ENCODE results near the gene MIF. TPM values are rescaled to one million over a fixed set of nuclear protein-coding genes. Genes with fewer than 3 reads are reported as not detected.
"Not testable (repeated sequence)": the region's sequence is repeated elsewhere in the genome, so short reads cannot be mapped to it uniquely, and the experiment has no call there.

The MIF gene
- polyA plus RNA-seq (ENCODE audit: insufficient read length in 10 of 10) = 100 to 1,000 TPM in 8 of 10 donors, 10 to 100 TPM in 2; 75.5 to 212 (median 130) TPM
- long read RNA-seq, donor 1, transcript MIF-202 (2 exons, 589 nt) = minor isoform, 10 of 277 reads
- long read RNA-seq, donor 1, transcript MIF-203 (2 exons, 435 nt) = minor isoform, 14 of 277 reads
- long read RNA-seq, donor 1, transcript MIF-201 (3 exons, 939 nt) = major isoform, 253 of 277 reads
- long read RNA-seq, donor 1, partial matches to known transcripts = 0 of 277 reads
- long read RNA-seq, donor 1, other reads (novel, unspliced or antisense) = 0 of 277 reads
- long read RNA-seq, donor 2, transcript MIF-203 (2 exons, 435 nt) = minor isoform, 19 of 186 reads
- long read RNA-seq, donor 2, transcript MIF-201 (3 exons, 939 nt) = major isoform, 162 of 186 reads
- long read RNA-seq, donor 2, transcript MIF-202 (2 exons, 589 nt) = minor isoform, 5 of 186 reads
- long read RNA-seq, donor 2, partial matches to known transcripts = 0 of 186 reads
- long read RNA-seq, donor 2, other reads (novel, unspliced or antisense) = 0 of 186 reads
- long read RNA-seq, donor 3 = 0 reads
- long read RNA-seq, donor 4, transcript MIF-202 (2 exons, 589 nt) = minor isoform, 7 of 195 reads
- long read RNA-seq, donor 4, transcript MIF-201 (3 exons, 939 nt) = major isoform, 180 of 195 reads
- long read RNA-seq, donor 4, transcript MIF-203 (2 exons, 435 nt) = minor isoform, 8 of 195 reads
- long read RNA-seq, donor 4, partial matches to known transcripts = 0 of 195 reads
- long read RNA-seq, donor 4, other reads (novel, unspliced or antisense) = 0 of 195 reads
- long read RNA-seq, donor 5, transcript MIF-203 (2 exons, 435 nt) = minor isoform, 30 of 468 reads
- long read RNA-seq, donor 5, transcript MIF-202 (2 exons, 589 nt) = minor isoform, 8 of 468 reads
- long read RNA-seq, donor 5, transcript MIF-201 (3 exons, 939 nt) = major isoform, 424 of 468 reads
- long read RNA-seq, donor 5, partial matches to known transcripts = 0 of 468 reads
- long read RNA-seq, donor 5, other reads (novel, unspliced or antisense) = 6 of 468 reads
- long read RNA-seq, donor 6, transcript MIF-201 (3 exons, 939 nt) = major isoform, 295 of 320 reads
- long read RNA-seq, donor 6, transcript MIF-203 (2 exons, 435 nt) = minor isoform, 22 of 320 reads
- long read RNA-seq, donor 6, partial matches to known transcripts = 0 of 320 reads
- long read RNA-seq, donor 6, other reads (novel, unspliced or antisense) = 0 of 320 reads
- long read RNA-seq, donor 7, transcript MIF-201 (3 exons, 939 nt) = major isoform, 191 of 208 reads
- long read RNA-seq, donor 7, transcript MIF-202 (2 exons, 589 nt) = minor isoform, 11 of 208 reads
- long read RNA-seq, donor 7, transcript MIF-203 (2 exons, 435 nt) = minor isoform, 6 of 208 reads
- long read RNA-seq, donor 7, partial matches to known transcripts = 0 of 208 reads
- long read RNA-seq, donor 7, other reads (novel, unspliced or antisense) = 0 of 208 reads
- long read RNA-seq, donor 8, transcript MIF-201 (3 exons, 939 nt) = major isoform, 228 of 243 reads
- long read RNA-seq, donor 8, transcript MIF-203 (2 exons, 435 nt) = minor isoform, 10 of 243 reads
- long read RNA-seq, donor 8, transcript MIF-202 (2 exons, 589 nt) = minor isoform, 5 of 243 reads
- long read RNA-seq, donor 8, partial matches to known transcripts = 0 of 243 reads
- long read RNA-seq, donor 8, other reads (novel, unspliced or antisense) = 0 of 243 reads
- long read RNA-seq, donor 9, transcript MIF-201 (3 exons, 939 nt) = major isoform, 61 of 65 reads
- long read RNA-seq, donor 9, partial matches to known transcripts = 0 of 65 reads
- long read RNA-seq, donor 9, other reads (novel, unspliced or antisense) = 0 of 65 reads

DNA sequence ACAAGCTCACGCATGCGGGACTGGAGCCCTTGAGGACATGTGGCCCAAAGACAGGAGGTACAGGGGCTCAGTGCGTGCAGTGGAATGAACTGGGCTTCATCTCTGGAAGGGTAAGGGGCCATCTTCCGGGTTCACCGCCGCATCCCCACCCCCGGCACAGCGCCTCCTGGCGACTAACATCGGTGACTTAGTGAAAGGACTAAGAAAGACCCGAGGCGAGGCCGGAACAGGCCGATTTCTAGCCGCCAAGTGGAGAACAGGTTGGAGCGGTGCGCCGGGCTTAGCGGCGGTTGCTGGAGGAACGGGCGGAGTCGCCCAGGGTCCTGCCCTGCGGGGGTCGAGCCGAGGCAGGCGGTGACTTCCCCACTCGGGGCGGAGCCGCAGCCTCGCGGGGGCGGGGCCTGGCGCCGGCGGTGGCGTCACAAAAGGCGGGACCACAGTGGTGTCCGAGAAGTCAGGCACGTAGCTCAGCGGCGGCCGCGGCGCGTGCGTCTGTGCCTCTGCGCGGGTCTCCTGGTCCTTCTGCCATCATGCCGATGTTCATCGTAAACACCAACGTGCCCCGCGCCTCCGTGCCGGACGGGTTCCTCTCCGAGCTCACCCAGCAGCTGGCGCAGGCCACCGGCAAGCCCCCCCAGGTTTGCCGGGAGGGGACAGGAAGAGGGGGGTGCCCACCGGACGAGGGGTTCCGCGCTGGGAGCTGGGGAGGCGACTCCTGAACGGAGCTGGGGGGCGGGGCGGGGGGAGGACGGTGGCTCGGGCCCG, at the start of gene MIF:
Gene MIF, plus strand, starts transcription at position 439 of the 765 bp plus-strand sequence. Its CDS starts 92 bp downstream, at position 531.
- DNase-seq = peak; percentile 92 to 98 (median 95)

GRCh38 chr22:23844739-23845202, 49.4 kb upstream of the MIF start:
- DNase-seq = no peak

DNA sequence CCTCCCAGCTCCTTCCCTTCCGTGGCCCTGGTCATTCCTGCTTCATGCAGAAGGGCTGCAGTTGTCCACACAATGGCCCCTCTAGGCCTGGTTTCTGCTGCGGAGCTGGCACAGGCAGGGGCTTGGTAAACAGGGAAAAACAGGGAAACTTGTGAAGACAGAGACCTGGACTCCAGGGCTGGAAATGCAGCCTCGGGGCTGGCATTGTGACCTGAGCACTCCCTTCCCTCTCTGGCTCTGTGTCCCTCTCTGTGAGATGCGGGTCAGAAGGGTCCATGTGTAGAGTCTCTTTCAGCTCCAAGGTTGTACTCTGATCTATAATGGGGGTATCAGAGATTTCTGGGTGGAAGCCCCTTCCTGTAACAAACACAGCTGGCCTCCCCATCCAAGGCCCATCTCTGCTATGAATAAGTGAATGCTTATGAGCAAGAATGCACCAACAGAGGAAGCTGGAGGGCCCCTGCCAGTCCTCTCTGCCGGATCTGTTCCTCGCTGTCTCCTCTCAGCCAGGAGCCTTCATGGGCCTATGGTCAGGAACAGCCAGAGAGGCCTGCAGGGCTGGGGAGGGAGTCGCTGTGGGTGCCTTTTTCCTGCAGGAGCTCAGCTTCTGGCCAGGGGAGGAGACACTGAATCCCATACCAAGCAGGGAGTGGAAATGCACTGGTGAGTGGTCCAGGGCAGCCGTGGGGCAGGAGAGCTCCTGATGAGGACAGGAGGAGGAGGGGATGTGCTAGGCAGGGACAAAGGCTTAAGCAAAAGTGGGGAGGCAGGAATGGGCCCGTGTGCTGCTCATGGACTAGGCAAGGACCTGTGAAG, 48.7 kb upstream of the MIF start:
- no peak for DNase-seq

GRCh38 chr22:23846081-23846469, 48.1 kb upstream of the MIF start:
- DNase-seq = no peak

DNA sequence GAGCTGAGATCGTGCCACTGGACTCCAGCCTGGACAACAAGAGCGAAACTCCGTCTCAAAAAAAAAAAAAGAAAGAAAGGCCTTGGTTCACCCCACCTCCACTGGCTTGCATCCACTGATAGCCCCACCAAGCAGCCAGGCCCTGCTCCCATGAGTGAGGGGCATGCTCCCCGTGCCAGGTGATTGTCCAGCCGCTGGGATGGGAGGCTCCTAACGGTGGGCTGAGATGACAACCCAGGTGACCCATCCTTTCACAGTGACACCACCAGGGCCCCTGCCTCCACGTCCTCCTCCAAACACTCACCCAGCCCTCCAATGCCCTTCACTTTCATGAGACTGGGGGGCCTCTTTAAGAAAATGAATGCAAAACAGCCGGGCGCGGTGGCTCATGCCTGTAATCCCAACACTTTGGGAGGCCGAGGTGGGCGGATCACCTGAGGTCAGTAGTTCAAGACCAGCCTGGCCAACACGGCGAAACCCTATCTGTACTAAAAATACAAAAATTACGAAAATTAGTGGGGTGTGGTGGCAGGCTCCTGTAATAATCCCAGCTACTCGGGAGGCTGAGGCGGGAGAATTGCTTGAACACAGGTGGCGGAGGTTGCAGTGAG, 46.8 kb upstream of the MIF start:
- no peak for DNase-seq

GRCh38 chr22:23847991-23848864, 46.0 kb upstream of the MIF start:
- no peak for DNase-seq

GRCh38 chr22:23849009-23850006, 44.9 kb upstream of the MIF start:
- DNase-seq = peak; percentile 64 to 89 (median 85)

DNA sequence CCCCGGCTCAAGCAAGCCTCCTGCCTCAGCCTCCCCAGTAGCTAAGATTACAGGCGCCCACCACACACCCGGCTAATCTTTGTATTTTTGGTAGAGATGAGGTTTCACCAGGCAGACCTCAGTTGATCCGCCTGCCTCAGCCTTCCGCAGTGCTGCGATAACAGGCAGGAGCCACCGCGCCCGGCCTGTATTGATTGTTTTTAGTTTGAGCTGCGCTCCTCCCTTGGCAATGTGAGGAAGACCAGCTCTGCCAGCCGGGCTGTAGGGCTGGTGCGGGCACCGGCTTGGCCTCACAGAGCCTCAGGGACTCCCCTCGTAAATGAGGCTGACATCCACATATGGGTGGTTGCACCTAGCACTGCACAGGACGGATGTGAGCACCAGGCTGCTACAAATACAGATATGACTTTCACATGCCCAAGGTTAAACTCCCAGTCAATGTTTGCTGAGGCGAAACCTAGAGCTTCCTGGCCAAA, 44.0 kb upstream of the MIF start:
- no peak for DNase-seq

DNA sequence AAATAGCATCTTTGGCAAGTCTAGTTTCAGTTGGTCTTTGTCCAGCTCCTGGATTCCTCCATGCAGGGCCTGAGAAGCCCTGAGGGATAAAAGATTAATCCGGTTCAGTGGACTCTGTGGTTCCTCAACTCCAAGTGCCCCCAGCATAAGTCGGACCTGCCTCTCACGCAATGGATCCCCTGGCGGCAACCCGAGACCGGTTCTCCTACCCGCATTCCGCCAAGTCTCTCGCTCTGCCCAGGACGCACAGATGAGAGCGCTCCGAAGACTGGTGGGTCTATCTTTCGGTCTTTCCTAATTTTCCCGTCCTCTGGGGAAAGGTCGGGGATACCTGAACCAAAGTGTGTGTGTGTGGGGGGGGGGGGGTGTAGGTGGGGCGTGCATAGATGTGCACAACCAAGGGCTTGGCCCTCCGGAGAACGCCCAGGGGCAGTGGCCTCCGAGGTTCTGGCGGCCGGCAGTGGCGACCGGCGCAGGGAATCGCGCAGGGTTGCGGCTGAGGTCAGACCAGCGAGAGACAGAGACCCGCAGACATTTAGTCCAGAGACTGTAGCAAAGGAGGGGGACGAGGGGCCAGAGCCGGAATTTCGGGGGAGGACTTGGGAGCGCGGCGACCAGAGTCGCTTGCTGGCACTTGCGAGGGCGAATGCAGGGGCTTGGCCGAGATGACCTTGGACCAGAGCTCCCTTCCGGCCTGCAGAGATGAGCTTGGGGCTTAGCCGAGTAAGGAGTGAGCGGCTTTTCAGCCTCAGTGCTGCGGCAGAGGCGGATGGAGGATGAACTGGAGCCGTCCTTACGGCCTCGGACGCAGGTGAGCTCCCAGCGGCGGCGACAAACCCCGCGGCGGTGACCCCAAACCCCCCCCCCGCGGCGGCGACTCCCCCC, 37.2 kb upstream of the MIF start:
- DNase-seq = peak in 2 of 3 donors; percentile 46 to 85

DNA sequence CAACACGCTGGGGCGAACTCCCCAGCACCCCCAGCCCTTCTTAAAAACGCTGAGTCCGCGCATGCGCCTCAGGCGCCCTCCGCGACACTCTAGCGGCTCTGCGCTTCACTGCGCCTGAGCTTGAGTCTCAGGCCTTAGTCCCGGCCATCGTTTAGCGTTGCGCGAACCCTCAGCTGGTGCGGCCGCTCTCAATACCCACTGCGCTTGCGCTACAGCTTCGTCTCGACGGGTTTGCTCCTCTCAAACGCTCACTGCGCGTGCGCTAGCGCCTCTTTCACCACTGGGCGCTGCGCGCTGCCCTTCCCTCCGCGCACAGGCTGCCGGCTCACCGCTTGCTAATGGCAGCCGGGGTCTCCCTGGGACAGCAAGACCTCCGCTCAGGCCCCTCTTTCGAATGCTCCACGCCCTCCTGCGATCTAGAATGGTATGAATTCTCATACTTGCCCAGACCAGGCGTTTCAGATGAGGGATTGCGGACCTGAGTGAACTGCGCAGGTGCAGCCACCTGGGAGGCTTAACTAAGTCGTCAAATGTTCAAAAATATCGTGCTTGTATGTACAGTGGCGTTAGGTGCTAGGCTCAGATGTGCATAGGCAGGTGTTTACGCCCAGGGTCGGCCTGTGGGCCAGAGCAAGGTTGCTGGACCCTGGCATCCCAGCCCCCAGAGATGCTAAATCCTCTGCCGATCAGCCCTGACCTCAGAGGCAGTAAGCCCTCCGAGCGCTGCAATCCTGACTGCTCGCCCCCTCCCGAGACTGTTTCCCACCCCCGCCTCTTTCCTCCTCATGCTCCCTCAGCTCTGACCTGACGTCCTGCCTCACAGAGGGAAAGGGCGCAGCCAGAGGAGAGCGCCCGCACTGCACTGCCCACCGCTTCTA, 36.3 kb upstream of the MIF start, which contains the start of gene SLC2A11:
Gene SLC2A11, plus strand, starts transcription at position 270 of the 878 bp plus-strand sequence. Its CDS starts 125 bp downstream, at position 395.
- peak; percentile 98 to 99 (median 98) for DNase-seq

GRCh38 chr22:23858484-23858815, 35.7 kb upstream of the MIF start:
- DNase-seq = no peak

DNA sequence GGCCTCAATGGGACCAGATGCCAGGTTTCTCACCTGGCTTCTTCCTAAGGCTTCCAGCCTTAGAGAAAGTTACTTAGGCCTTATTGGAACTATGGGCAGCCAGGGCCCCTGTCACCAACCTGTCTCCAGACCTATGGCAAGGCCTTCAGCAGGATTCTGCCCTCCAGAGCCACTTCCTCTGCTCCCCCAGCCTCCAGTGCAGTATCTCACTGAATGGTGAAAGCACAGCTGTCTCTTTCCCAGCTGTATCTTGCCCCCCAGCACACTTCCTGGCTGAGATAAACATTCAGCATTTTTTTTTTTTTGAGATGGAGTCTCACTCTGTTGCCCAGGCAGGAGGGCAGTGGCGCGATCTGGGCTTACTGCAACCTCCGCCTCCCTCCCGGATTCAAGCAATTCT, 35.0 kb upstream of the MIF start:
- no peak for DNase-seq

DNA sequence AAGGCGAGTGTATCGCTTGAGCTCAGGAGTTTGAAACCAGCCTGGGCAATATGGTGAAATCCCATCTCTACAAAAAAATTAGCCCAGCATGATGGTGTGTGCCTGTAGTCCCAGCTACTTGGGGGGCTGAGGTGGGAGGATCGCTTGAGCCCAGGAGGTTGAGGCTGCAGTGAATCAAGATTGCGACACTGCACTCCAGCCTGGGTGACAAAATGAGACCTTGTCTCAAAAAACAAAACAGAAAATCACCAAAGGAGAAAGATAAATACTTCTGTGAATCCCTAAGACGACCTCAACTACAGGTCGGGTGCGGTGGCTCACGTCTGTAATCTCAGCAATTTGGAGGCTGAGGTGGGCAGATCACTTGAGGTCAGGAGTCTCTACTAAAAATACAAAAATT, 34.0 kb upstream of the MIF start:
- not testable (repeated sequence) for DNase-seq

- DNase-seq = no peak
Measured at GRCh38 chr22:23862103-23862502, 32.1 kb upstream of the MIF start.
